Caco-2 (cell line): ENCODE results near the gene CEACAM16. TPM values are rescaled to one million over a fixed set of nuclear protein-coding genes. Genes with fewer than 3 reads are reported as not detected.
A peak's percentile ranks its signal among the peaks of the same experiment; 100 is the strongest.
"Not testable (repeated sequence)": the region's sequence is repeated elsewhere in the genome, so short reads cannot be mapped to it uniquely, and the experiment has no call there.

ENCODE experiments used
- BruUV-seq: library from RNA; stranded (reverse); fragments of 400-500 nt; replicated peaks from 2 replicates; lab custom pipeline; 2021; lab: Mats Ljungman, UMichigan
- CTCF ChIA-PET: fragments of 300-600 bp; sonication (Branson Sonifier 250); formaldehyde crosslinking; loops from one replicate; lab custom pipeline; 2022; ENCODE audit warnings: antibody characterized with exemption; lab: Charles Lee
- POLR2A ChIA-PET: fragments of 300-600 bp; sonication (Branson Sonifier 250); formaldehyde crosslinking; loops from one replicate; lab custom pipeline; 2022; ENCODE audit warnings: antibody characterized with exemption; lab: Charles Lee
- DNase-seq, 2 experiments: peaks; one replicate each; pipeline versions ENCODE4 v3.0.0 to v3.0.0-alpha.2; 2020 to 2022
- H3K27me3 ChIP-seq: replicated peaks from 2 replicates; pipeline ENCODE4 v1.6.0; 2011; ENCODE audit warnings: low read length; ENCODE audit not compliant: control insufficient read depth, insufficient read depth
- H3K36me3 ChIP-seq: 2 replicates; pipeline ENCODE4 v1.5.1; 2011; ENCODE audit warnings: low read length; ENCODE audit not compliant: control insufficient read depth, insufficient read depth
- H3K4me1 ChIP-seq: fragments of 250-450 bp; sonication (Bioruptor Pico); 2 replicates; pipeline ENCODE4 v1.5.1; 2020; ENCODE audit warnings: mild to moderate bottlenecking
- H3K4me3 ChIP-seq: 2 replicates; pipeline ENCODE4 v1.5.1; 2011; ENCODE audit warnings: low read depth, mild to moderate bottlenecking, control low read depth, low read length
- H3K9me3 ChIP-seq: fragments of 250-450 bp; sonication (Bioruptor Pico); 2 replicates; pipeline ENCODE4 v1.5.1; 2020; ENCODE audit warnings: mild to moderate bottlenecking, moderate library complexity
- H3K27ac Mint-ChIP-seq: one replicate; pipeline ENCODE4 v1.8.0; 2022; ENCODE audit warnings: mixed read lengths; ENCODE audit not compliant: unreplicated experiment
- H3K27me3 Mint-ChIP-seq: one replicate; pipeline ENCODE4 v1.8.0; 2022; ENCODE audit warnings: mixed read lengths; ENCODE audit not compliant: insufficient read depth, unreplicated experiment
- H3K36me3 Mint-ChIP-seq: one replicate; pipeline ENCODE4 v1.8.0; 2022; ENCODE audit warnings: mild to moderate bottlenecking, mixed read lengths; ENCODE audit not compliant: insufficient read depth, unreplicated experiment
- H3K4me1 Mint-ChIP-seq: one replicate; pipeline ENCODE4 v1.8.0; 2022; ENCODE audit warnings: low read depth, mixed read lengths; ENCODE audit not compliant: unreplicated experiment
- H3K4me3 Mint-ChIP-seq: one replicate; pipeline ENCODE4 v1.8.0; 2022; ENCODE audit warnings: mild to moderate bottlenecking, moderate library complexity, mixed read lengths; ENCODE audit not compliant: unreplicated experiment
- H3K9me3 Mint-ChIP-seq: one replicate; pipeline ENCODE4 v1.8.0; 2022; ENCODE audit warnings: mixed read lengths; ENCODE audit not compliant: unreplicated experiment
- intact Hi-C: fragments of 100-400 bp; cut with micrococcal nuclease; formaldehyde crosslinking; loops from one replicate; pipeline ENCODE4 v1.10.0; 2022; ENCODE audit not compliant: unreplicated experiment
- total RNA-seq: library from RNA; stranded (reverse); gene quantifications from 2 replicates; pipeline ENCODE4 v1.2.3, GENCODE V29; 2022
- TF ChIP-seq, protein P1 (sequence below), 2 experiments: fragments of 200-600 bp in 1 of 2; IDR thresholded peaks; 1 replicate in 1 of 2; 2 replicates in 1 of 2; pipeline versions ENCODE4 v1.5.1 to v1.8.0; 2011 to 2022; ENCODE audit warnings: antibody characterized with exemption in 1 of 2, control low read depth in 1 of 2, inconsistent platforms in 1 of 2, low read depth in 1 of 2, low read length in 1 of 2, mild to moderate bottlenecking in 1 of 2, moderate library complexity in 1 of 2; ENCODE audit not compliant: insufficient read depth in 1 of 2, severe bottlenecking in 1 of 2, unreplicated experiment in 1 of 2

Gene CEACAM16
- total RNA-seq, 1 experiment from 2014 or later: not detected

GRCh38 chr19:44717603-44718002 lies 18.7 kb downstream of the CEACAM16 start:
- Histone ChIP-seq H3K36me3 (no peaks in the 10 kb centered on the region), H3K4me1 (peaks cover 28% of the 10 kb centered on the region), H3K27me3 (no peaks in the 10 kb centered on the region), H3K9me3 (peaks cover 14% of the 10 kb centered on the region), H3K4me3 (no peak overlapping the region)
- Mint-ChIP-seq H3K4me1 (peaks cover 15% of the 10 kb centered on the region), H3K36me3 (peaks cover 18% of the 10 kb centered on the region), H3K27ac (peak overlapping the region; percentile 96), H3K9me3 (peaks cover 15% of the 10 kb centered on the region), H3K27me3 (no peaks in the 10 kb centered on the region), H3K4me3 (no peak overlapping the region)
- POLR2A ChIA-PET: interaction anchor here (0.6 to 1.3 kb wide), 5 partner anchors 23 to 1980 kb away, joined by 3 to 8 read pairs (median 4); no protein-coding TSS in a partner anchor
- intact Hi-C loops: loop anchor here (1.0 kb wide), 1 partner anchor 22 kb away; no protein-coding TSS in a partner anchor
- CTCF ChIA-PET: interaction anchor here (0.7 to 0.9 kb wide), 2 partner anchors 28 to 90 kb away, joined by 4 read pairs; no protein-coding TSS in a partner anchor
- TF ChIP-seq, protein P1, sequence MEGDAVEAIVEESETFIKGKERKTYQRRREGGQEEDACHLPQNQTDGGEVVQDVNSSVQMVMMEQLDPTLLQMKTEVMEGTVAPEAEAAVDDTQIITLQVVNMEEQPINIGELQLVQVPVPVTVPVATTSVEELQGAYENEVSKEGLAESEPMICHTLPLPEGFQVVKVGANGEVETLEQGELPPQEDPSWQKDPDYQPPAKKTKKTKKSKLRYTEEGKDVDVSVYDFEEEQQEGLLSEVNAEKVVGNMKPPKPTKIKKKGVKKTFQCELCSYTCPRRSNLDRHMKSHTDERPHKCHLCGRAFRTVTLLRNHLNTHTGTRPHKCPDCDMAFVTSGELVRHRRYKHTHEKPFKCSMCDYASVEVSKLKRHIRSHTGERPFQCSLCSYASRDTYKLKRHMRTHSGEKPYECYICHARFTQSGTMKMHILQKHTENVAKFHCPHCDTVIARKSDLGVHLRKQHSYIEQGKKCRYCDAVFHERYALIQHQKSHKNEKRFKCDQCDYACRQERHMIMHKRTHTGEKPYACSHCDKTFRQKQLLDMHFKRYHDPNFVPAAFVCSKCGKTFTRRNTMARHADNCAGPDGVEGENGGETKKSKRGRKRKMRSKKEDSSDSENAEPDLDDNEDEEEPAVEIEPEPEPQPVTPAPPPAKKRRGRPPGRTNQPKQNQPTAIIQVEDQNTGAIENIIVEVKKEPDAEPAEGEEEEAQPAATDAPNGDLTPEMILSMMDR (IDR thresholded peaks at IDR 0.05; ENCODE audit: insufficient read depth in 1 of 2, low read depth in 1 of 2, low read length in 1 of 2, severe bottlenecking in 1 of 2, unreplicated experiment in 1 of 2): no peak
- TSS peak; percentile 18 for BruUV-seq
- no peak for DNase-seq

GRCh38 chr19:44718441-44719261 lies 19.7 kb downstream of the CEACAM16 start:
- 0 out of 2 replicates have a peak overlapping the region, but pooled peaks have one; percentile 5 for H3K4me3 ChIP-seq
- DNase-seq: peak; percentile 70 to 81
- peaks cover 26% of the 10 kb centered on the region for H3K4me1 Mint-ChIP-seq
- peaks cover 14% of the 10 kb centered on the region for H3K9me3 ChIP-seq
- H3K36me3 ChIP-seq: no peaks in the 10 kb centered on the region; the same call in 1 of the 2 replicates
- H3K4me1 ChIP-seq: peaks cover 34% of the 10 kb centered on the region
- CTCF ChIA-PET: interaction anchor here (0.8 to 0.9 kb wide), 2 partner anchors 52 to 89 kb away, joined by 4 read pairs; no protein-coding TSS in a partner anchor
- H3K36me3 Mint-ChIP-seq: peaks cover 19% of the 10 kb centered on the region
- peak overlapping the region; percentile 71 for H3K4me3 Mint-ChIP-seq
- BruUV-seq: TSS peak; percentile 74
- H3K27me3 ChIP-seq: no peaks in the 10 kb centered on the region
- POLR2A ChIA-PET: interaction anchor here (1.0 to 1.3 kb wide), 2 partner anchors 24 to 52 kb away, joined by 5 to 8 read pairs; no protein-coding TSS in a partner anchor
- TF ChIP-seq, protein P1 (IDR thresholded peaks at IDR 0.05; ENCODE audit: insufficient read depth in 1 of 2, low read depth in 1 of 2, low read length in 1 of 2, severe bottlenecking in 1 of 2, unreplicated experiment in 1 of 2): no peak
- peaks cover 15% of the 10 kb centered on the region for H3K9me3 Mint-ChIP-seq
- H3K27ac Mint-ChIP-seq: peak overlapping the region; percentile 96
- intact Hi-C loops: loop anchor here (1.0 kb wide), 1 partner anchor 23 kb away; no protein-coding TSS in a partner anchor
- H3K27me3 Mint-ChIP-seq: no peaks in the 10 kb centered on the region

GRCh38 chr19:44719262-44719701 lies 20.3 kb downstream of the CEACAM16 start:
- Mint-ChIP-seq H3K4me3 (no peak overlapping the region), H3K27me3 (no peaks in the 10 kb centered on the region), H3K36me3 (peaks cover 13% of the 10 kb centered on the region), H3K27ac (peak overlapping the region; percentile 96), H3K9me3 (peaks cover 15% of the 10 kb centered on the region), H3K4me1 (peaks cover 32% of the 10 kb centered on the region)
- H3K36me3 ChIP-seq: no peaks in the 10 kb centered on the region; the same call in 1 of the 2 replicates
- DNase-seq: no peak
- no peak overlapping the region for H3K4me3 ChIP-seq
- POLR2A ChIA-PET: no interaction called here
- CTCF ChIA-PET: interaction anchor here (0.8 kb wide), 1 partner anchor 52 kb away, joined by 4 read pairs; no protein-coding TSS in a partner anchor
- no peaks in the 10 kb centered on the region for H3K27me3 ChIP-seq
- H3K9me3 ChIP-seq: peaks cover 14% of the 10 kb centered on the region
- TF ChIP-seq, protein P1 (IDR thresholded peaks at IDR 0.05; ENCODE audit: insufficient read depth in 1 of 2, low read depth in 1 of 2, low read length in 1 of 2, severe bottlenecking in 1 of 2, unreplicated experiment in 1 of 2): no peak
- peaks cover 39% of the 10 kb centered on the region for H3K4me1 ChIP-seq
- intact Hi-C loops: no loop called here
- BruUV-seq: no TSS peak

DNA sequence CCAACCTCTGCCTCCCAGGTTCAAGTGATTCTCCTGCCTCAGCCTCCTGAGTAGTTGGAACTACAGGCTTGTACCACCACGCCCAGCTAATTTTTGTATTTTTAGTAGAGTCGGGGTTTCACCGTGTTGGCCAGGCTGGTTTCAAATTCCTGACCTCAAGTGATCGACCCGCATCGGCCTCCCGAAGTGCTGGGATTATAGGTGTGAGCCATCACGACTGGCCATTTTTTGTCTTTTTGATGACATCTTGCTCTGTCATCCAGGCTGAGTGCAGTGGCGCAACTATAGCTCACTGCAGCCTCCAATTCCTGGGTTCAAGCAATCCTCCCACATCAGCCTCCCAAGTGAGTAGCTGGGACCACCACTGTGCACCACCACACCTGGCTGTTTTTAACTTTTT lies 21.4 kb downstream of the CEACAM16 start:
- H3K27me3 Mint-ChIP-seq, H3K4me3 Mint-ChIP-seq, intact Hi-C loops, H3K36me3 Mint-ChIP-seq, H3K9me3 ChIP-seq, H3K36me3 ChIP-seq, H3K9me3 Mint-ChIP-seq, H3K4me3 ChIP-seq, H3K27me3 ChIP-seq, BruUV-seq, DNase-seq, H3K27ac Mint-ChIP-seq: not testable (repeated sequence)
- H3K4me1 ChIP-seq: peaks cover 48% of the 10 kb centered on the region
- CTCF ChIA-PET: interaction anchor here (5.5 kb wide), 1 partner anchor 51 kb away, joined by 206 read pairs; no protein-coding TSS in a partner anchor
- peaks cover 40% of the 10 kb centered on the region for H3K4me1 Mint-ChIP-seq
- POLR2A ChIA-PET: interaction anchor here (0.6 kb wide), 1 partner anchor 1110 kb away, joined by 4 read pairs; no protein-coding TSS in a partner anchor
